ENCODE data around the gene LINGO4.
"Not testable (repeated sequence)": the region's sequence is repeated elsewhere in the genome, so short reads cannot be mapped to it uniquely, and the experiment has no call there.

The LINGO4 gene

DNA sequence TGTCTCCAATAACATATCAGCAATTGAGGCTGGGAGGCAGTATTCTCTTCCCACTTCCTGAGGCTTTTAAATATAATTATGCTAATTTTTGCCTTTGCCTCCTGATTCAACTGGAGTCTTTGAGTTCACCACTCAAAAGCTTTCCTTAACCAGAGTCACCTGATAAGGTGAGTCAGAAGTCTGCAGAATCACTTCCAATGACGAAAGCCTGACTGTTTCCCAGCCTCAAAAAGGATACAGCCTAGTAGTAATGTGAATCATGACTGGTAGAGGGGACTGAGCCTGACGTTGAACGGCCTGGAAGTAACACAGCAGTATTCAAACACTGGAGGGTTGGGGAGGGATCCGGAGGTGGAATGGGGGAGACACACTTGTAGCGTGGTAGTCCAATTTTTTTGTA is 31.5 kb downstream of the LINGO4 start:
- H3K36me3 ChIP-seq (replicated peaks in 1 of 2; ENCODE audit: control insufficient read depth in 2 of 2, insufficient read depth in 2 of 2, low read length in 2 of 2) = peaks cover 15 to 54% of the 10 kb centered on the region in 2 donors
- H2AFZ ChIP-seq (ENCODE audit: low read length) = no peak overlapping the region
- no peak overlapping the region for H3K4me3 ChIP-seq (ENCODE audit: low read length in 2 of 2)
- H3K23ac ChIP-seq (ENCODE audit: low read depth, low read length, poor library complexity) = no peak overlapping the region
- H2AK5ac ChIP-seq (ENCODE audit: low read depth, low read length) = no peak overlapping the region
- no peak for DNase-seq (ENCODE audit: low spot score)
- no peaks in the 10 kb centered on the region for H3K9me3 ChIP-seq (replicated peaks in 1 of 2; ENCODE audit: control insufficient read depth in 2 of 2, insufficient read depth in 1 of 2, low read depth in 1 of 2, low read length in 2 of 2)
- no peak overlapping the region for H3K4me2 ChIP-seq (ENCODE audit: insufficient read depth, low read length, poor library complexity, severe bottlenecking)
- WGBS, 2 donors (ENCODE audit: extremely low coverage in 2 of 2, insufficient read length in 2 of 2, insufficient replicate concordance in 1 of 2) = no CpG with 5 or more reads among the region's 5 CpGs
- no peak overlapping the region for H3K18ac ChIP-seq (ENCODE audit: low read length)
- H4K8ac ChIP-seq (ENCODE audit: low read depth, low read length) = no peak overlapping the region
- H2BK15ac ChIP-seq (ENCODE audit: low read length) = no peak overlapping the region
- no peak overlapping the region for H2BK5ac ChIP-seq (ENCODE audit: low read length)
- no peak overlapping the region for H2BK12ac ChIP-seq (ENCODE audit: low read length)
- H4K91ac ChIP-seq (ENCODE audit: low read depth, low read length, poor library complexity) = no peak overlapping the region
- no peaks in the 10 kb centered on the region for H3K79me1 ChIP-seq (ENCODE audit: low read depth, low read length)
- no peak overlapping the region for H3K14ac ChIP-seq (ENCODE audit: low read length)
- H3K4me1 ChIP-seq (ENCODE audit: control insufficient read depth in 2 of 2, insufficient read depth in 1 of 2, low read depth in 1 of 2, low read length in 2 of 2) = no peaks in the 10 kb centered on the region
- H3K4ac ChIP-seq (ENCODE audit: low read length) = no peak overlapping the region
- H3K9ac ChIP-seq (ENCODE audit: low read depth, low read length, poor library complexity) = no peak overlapping the region
- no peak overlapping the region for H2BK120ac ChIP-seq (ENCODE audit: low read depth, low read length)
- no peaks in the 10 kb centered on the region for H3K27me3 ChIP-seq (ENCODE audit: control insufficient read depth in 3 of 3, insufficient read depth in 3 of 3, low read depth in 1 of 3, low read length in 3 of 3)
- H3K27ac ChIP-seq (replicated peaks; ENCODE audit: low read length) = no peak overlapping the region

DNA sequence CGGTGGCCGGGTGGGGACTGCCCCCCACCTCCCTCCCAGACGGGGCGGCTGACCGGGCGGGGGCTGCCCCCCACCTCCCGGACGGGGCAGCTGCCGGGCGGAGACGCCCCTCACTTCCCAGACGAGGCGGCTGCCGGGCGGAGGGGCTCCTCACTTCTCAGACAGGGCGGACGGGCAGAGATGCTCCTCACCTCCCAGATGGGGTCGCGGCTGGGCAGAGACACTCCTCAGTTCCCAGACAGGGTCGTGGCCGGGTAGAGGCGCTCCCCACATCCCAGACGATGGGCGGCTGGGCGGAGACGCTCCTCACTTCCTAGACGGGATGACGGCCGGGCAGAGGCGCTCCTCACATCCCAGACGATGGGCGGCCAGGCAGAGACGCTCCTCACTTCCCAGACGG is 35.9 kb downstream of the LINGO4 start:
- H4K8ac ChIP-seq (ENCODE audit: low read depth, low read length) = not testable (repeated sequence)

DNA sequence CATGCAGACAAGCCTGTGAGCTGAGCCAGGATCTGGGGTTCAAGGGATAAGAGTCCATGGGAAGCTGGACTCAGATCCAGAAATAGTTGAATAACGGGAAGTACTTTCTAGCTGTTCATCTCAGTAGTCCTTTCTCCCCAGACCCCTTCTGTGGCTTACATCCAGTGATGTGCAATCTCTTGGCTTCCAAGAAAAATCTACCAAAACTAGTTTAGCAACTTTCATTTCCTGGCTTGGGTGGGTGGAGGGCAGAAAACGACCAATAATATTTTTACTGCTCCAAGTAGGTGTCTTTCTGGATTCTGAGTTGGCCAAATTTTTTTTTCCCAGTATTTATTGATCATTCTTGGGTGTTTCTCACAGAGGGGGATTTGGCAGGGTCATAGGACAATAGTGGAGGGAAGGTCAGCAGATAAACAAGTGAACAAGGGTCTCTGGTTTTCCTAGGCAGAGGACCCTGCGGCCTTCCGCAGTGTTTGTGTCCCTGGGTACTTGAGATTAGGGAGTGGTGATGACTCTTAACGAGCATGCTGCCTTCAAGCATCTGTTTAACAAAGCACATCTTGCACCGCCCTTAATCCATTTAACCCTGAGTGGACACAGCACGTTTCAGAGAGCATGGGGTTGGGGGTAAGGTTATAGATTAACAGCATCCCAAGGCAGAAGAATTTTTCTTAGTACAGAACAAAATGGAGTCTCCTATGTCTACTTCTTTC is 36.7 kb downstream of the LINGO4 start:
- not testable (repeated sequence) for H2BK15ac ChIP-seq (ENCODE audit: low read length); H3K4me1 ChIP-seq (ENCODE audit: control insufficient read depth in 2 of 2, insufficient read depth in 1 of 2, low read depth in 1 of 2, low read length in 2 of 2); H3K4ac ChIP-seq (ENCODE audit: low read length); H2AK5ac ChIP-seq (ENCODE audit: low read depth, low read length); H3K79me1 ChIP-seq (ENCODE audit: low read depth, low read length); H2BK12ac ChIP-seq (ENCODE audit: low read length); H4K91ac ChIP-seq (ENCODE audit: low read depth, low read length, poor library complexity); H3K4me2 ChIP-seq (ENCODE audit: insufficient read depth, low read length, poor library complexity, severe bottlenecking); H2AFZ ChIP-seq (ENCODE audit: low read length); H3K36me3 ChIP-seq (replicated peaks in 1 of 2; ENCODE audit: control insufficient read depth in 2 of 2, insufficient read depth in 2 of 2, low read length in 2 of 2); H2BK5ac ChIP-seq (ENCODE audit: low read length); H3K9ac ChIP-seq (ENCODE audit: low read depth, low read length, poor library complexity); H3K14ac ChIP-seq (ENCODE audit: low read length); H4K8ac ChIP-seq (ENCODE audit: low read depth, low read length); DNase-seq (ENCODE audit: low spot score); H3K27ac ChIP-seq (replicated peaks; ENCODE audit: low read length); H3K4me3 ChIP-seq (ENCODE audit: low read length in 2 of 2); H3K23ac ChIP-seq (ENCODE audit: low read depth, low read length, poor library complexity); H3K9me3 ChIP-seq (replicated peaks in 1 of 2; ENCODE audit: control insufficient read depth in 2 of 2, insufficient read depth in 1 of 2, low read depth in 1 of 2, low read length in 2 of 2); H3K18ac ChIP-seq (ENCODE audit: low read length); H3K27me3 ChIP-seq (ENCODE audit: control insufficient read depth in 3 of 3, insufficient read depth in 3 of 3, low read depth in 1 of 3, low read length in 3 of 3); H2BK120ac ChIP-seq (ENCODE audit: low read depth, low read length)
- WGBS, 2 donors (ENCODE audit: extremely low coverage in 2 of 2, insufficient read length in 2 of 2, insufficient replicate concordance in 1 of 2) = no CpG with 5 or more reads among the region's 7 CpGs

More for the DNA sequence above, 35.9 kb downstream of the LINGO4 start:
- H3K4me3 ChIP-seq (ENCODE audit: low read length in 2 of 2); H3K4me1 ChIP-seq (ENCODE audit: control insufficient read depth in 2 of 2, insufficient read depth in 1 of 2, low read depth in 1 of 2, low read length in 2 of 2); H3K9me3 ChIP-seq (replicated peaks in 1 of 2; ENCODE audit: control insufficient read depth in 2 of 2, insufficient read depth in 1 of 2, low read depth in 1 of 2, low read length in 2 of 2); H2BK12ac ChIP-seq (ENCODE audit: low read length); DNase-seq (ENCODE audit: low spot score); H3K23ac ChIP-seq (ENCODE audit: low read depth, low read length, poor library complexity); H4K91ac ChIP-seq (ENCODE audit: low read depth, low read length, poor library complexity); H2AK5ac ChIP-seq (ENCODE audit: low read depth, low read length); H2BK15ac ChIP-seq (ENCODE audit: low read length); H2AFZ ChIP-seq (ENCODE audit: low read length); H2BK5ac ChIP-seq (ENCODE audit: low read length); H3K4ac ChIP-seq (ENCODE audit: low read length); H3K4me2 ChIP-seq (ENCODE audit: insufficient read depth, low read length, poor library complexity, severe bottlenecking); H3K79me1 ChIP-seq (ENCODE audit: low read depth, low read length); H3K27ac ChIP-seq (replicated peaks; ENCODE audit: low read length); H3K18ac ChIP-seq (ENCODE audit: low read length); H2BK120ac ChIP-seq (ENCODE audit: low read depth, low read length); H3K27me3 ChIP-seq (ENCODE audit: control insufficient read depth in 3 of 3, insufficient read depth in 3 of 3, low read depth in 1 of 3, low read length in 3 of 3); H3K9ac ChIP-seq (ENCODE audit: low read depth, low read length, poor library complexity); H3K14ac ChIP-seq (ENCODE audit: low read length): not testable (repeated sequence)
- peaks cover 3 to 12% of the 10 kb centered on the region in 2 donors for H3K36me3 ChIP-seq (replicated peaks in 1 of 2; ENCODE audit: control insufficient read depth in 2 of 2, insufficient read depth in 2 of 2, low read length in 2 of 2)
- no CpG with 5 or more reads among the region's 34 CpGs for WGBS, 2 donors (ENCODE audit: extremely low coverage in 2 of 2, insufficient read length in 2 of 2, insufficient replicate concordance in 1 of 2)

DNA sequence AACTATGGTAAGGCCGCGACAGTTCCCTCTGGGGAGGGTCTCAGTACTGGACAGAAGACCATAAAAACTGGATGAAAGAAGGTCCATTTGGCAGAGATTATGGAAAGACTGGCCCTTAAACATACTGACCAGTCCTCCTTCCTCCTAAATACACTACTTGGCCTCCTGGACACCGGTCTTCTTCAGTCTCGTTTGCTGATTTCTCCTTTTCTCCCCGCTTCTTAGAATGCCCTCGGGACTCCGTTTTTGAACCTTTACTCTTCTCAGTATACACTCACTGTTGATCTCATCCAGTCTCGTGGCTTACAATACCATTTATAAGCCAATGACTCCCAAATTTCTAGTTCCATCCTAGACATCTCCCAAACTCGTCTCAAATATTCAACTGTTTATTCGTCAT is 41.2 kb downstream of the LINGO4 start:
- no peak overlapping the region for H2BK5ac ChIP-seq (ENCODE audit: low read length)
- no peak overlapping the region for H3K27ac ChIP-seq (replicated peaks; ENCODE audit: low read length)
- H3K79me1 ChIP-seq (ENCODE audit: low read depth, low read length) = no peaks in the 10 kb centered on the region
- H2BK15ac ChIP-seq (ENCODE audit: low read length) = no peak overlapping the region
- no peaks in the 10 kb centered on the region for H3K9me3 ChIP-seq (replicated peaks in 1 of 2; ENCODE audit: control insufficient read depth in 2 of 2, insufficient read depth in 1 of 2, low read depth in 1 of 2, low read length in 2 of 2)
- H2AFZ ChIP-seq (ENCODE audit: low read length) = peak overlapping the region; percentile 85
- peaks cover 14 to 34% of the 10 kb centered on the region in 2 donors for H3K36me3 ChIP-seq (replicated peaks in 1 of 2; ENCODE audit: control insufficient read depth in 2 of 2, insufficient read depth in 2 of 2, low read length in 2 of 2)
- no peak overlapping the region for H4K91ac ChIP-seq (ENCODE audit: low read depth, low read length, poor library complexity)
- no peak overlapping the region for H3K4ac ChIP-seq (ENCODE audit: low read length)
- peak overlapping the region; percentile 77 for H3K4me2 ChIP-seq (ENCODE audit: insufficient read depth, low read length, poor library complexity, severe bottlenecking)
- no peak overlapping the region for H3K18ac ChIP-seq (ENCODE audit: low read length)
- 100% methylated on average over 2 of the region's 10 CpGs; no CpG with 5 or more reads in 1 of the 2 donors for WGBS, 2 donors (ENCODE audit: extremely low coverage in 2 of 2, insufficient read length in 2 of 2, insufficient replicate concordance in 1 of 2)
- no peak overlapping the region for H3K23ac ChIP-seq (ENCODE audit: low read depth, low read length, poor library complexity)
- no peak overlapping the region for H2AK5ac ChIP-seq (ENCODE audit: low read depth, low read length)
- H3K14ac ChIP-seq (ENCODE audit: low read length) = no peak overlapping the region
- peak overlapping the region in 1 of 2 donors; percentile 78 for H3K4me3 ChIP-seq (ENCODE audit: low read length in 2 of 2)
- no peaks in the 10 kb centered on the region for H3K27me3 ChIP-seq (ENCODE audit: control insufficient read depth in 3 of 3, insufficient read depth in 3 of 3, low read depth in 1 of 3, low read length in 3 of 3)
- no peak for DNase-seq (ENCODE audit: low spot score)
- H4K8ac ChIP-seq (ENCODE audit: low read depth, low read length) = no peak overlapping the region
- no peak overlapping the region for H2BK120ac ChIP-seq (ENCODE audit: low read depth, low read length)
- H3K9ac ChIP-seq (ENCODE audit: low read depth, low read length, poor library complexity) = no peak overlapping the region
- H3K4me1 ChIP-seq (ENCODE audit: control insufficient read depth in 2 of 2, insufficient read depth in 1 of 2, low read depth in 1 of 2, low read length in 2 of 2) = peaks cover 3 to 4% of the 10 kb centered on the region in 2 donors
- H2BK12ac ChIP-seq (ENCODE audit: low read length) = no peak overlapping the region

All from neuronal stem cell (in vitro differentiated cells).